Ovary (tissue), 9 donors: Measurements from ENCODE around the gene KAT2B. TPM values are rescaled to one million over a fixed set of nuclear protein-coding genes. Genes with fewer than 3 reads are reported as not detected.

ENCODE experiments used
- DNase-seq, 5 donors: peaks; one replicate each; pipeline ENCODE4 v3.0.0-alpha.2; 2019 to 2020
- H3K27ac ChIP-seq, 2 donors: fragments of 200-600 bp; one replicate each; pipeline versions ENCODE4 v1.5.1 to v1.8.0; 2019 to 2022
- H3K27me3 ChIP-seq: fragments of 200-600 bp; one replicate; pipeline ENCODE4 v1.8.0; 2022
- H3K36me3 ChIP-seq: fragments of 200-600 bp; sonication (generic); one replicate; pipeline ENCODE4 v1.5.1; 2019
- H3K4me1 ChIP-seq: one replicate; pipeline ENCODE4 v1.8.1; 2013; ENCODE audit warnings: mild to moderate bottlenecking, moderate library complexity; ENCODE audit not compliant: insufficient read depth
- H3K4me3 ChIP-seq: fragments of 200-600 bp; sonication (generic); one replicate; pipeline ENCODE4 v1.5.1; 2017
- H3K9me3 ChIP-seq, 2 donors: fragments of 200-600 bp in 1 of 2; sonication (generic) in 1 of 2; one replicate each; pipeline versions ENCODE4 v1.5.1 to v1.8.1; 2013 to 2019; ENCODE audit warnings: mild to moderate bottlenecking in 1 of 2, moderate library complexity in 1 of 2
- CTCF ChIP-seq, 3 donors: fragments of 450-650 bp in 2 of 3; fragments of 200-600 bp in 1 of 3; IDR thresholded peaks; one replicate each; pipeline versions ENCODE4 v1.5.1 to v1.8.0; 2016 to 2022; ENCODE audit warnings: antibody characterized with exemption in 3 of 3, mild to moderate bottlenecking in 1 of 3
- EP300 ChIP-seq: sonication (generic); formaldehyde crosslinking; IDR thresholded peaks from one replicate; pipeline ENCODE4 v1.6.1; 2017; ENCODE audit warnings: antibody characterized with exemption
- POLR2A ChIP-seq: fragments of 450-650 bp; IDR thresholded peaks from one replicate; pipeline ENCODE4 v1.6.1; 2017; ENCODE audit warnings: antibody characterized with exemption, mild to moderate bottlenecking, moderate library complexity
- WGBS, 3 donors: extraction: QIAGEN DNeasy Blood & Tissue Kit in 1 of 3; methylation state at CpG; one replicate each; pipeline versions ENCODE4 v1.1.5 to v1.1.7; 2013 to 2017; 5-methylcytosine and 5-hydroxymethylcytosine counted together
- intact Hi-C, 4 donors: fragments of 100-400 bp; cut with DNase I; formaldehyde crosslinking; loops; one replicate each; pipeline versions ENCODE4 v1.11.0 to v1.15.1; 2022 to 2023
- polyA plus RNA-seq, 2 donors: library from polyadenylated mRNA; stranded (reverse); fragments of 200-250 nt in 1 of 2; fragments of 350-450 nt in 1 of 2; fragmentation: Illumina TruSeq in 1 of 2; extraction: RNeasy Lipid Tissue Mini Kit (QIAGEN cat#74804) in 1 of 2; gene quantifications; one replicate each; pipeline ENCODE4 v1.2.3, GENCODE V29; 2013 to 2014
- total RNA-seq, 7 donors: library from RNA; depleted of rRNA in 2 of 7; stranded (reverse); fragments of >200 nt in 2 of 7; fragmentation: NEBNext Ultra II Directional in 3 of 7; extraction: Animal tissue kit (Norgen Biotek cat#: 25700) in 3 of 7; gene quantifications; one replicate each; pipeline versions ENCODE4 v1.1.0 to v1.2.4, GENCODE V29; 2016 to 2023
- donor health status: DM: no; HTN: no; CAD: no; lungs with moderate emphysema.
- donor health status: DM: no; HTN: no; CAD: no.
- donor health status: Bipolar disorder and iron deficiency.
- donor health status: DM: yes; HTN: yes; CAD: no.
- donor health status: DM: no; HTN: no; CAD: no.
- donor health status: DM: yes; HTN: yes; CAD: no.

Gene KAT2B
- total and polyA plus RNA-seq, 9 donors, result 15.1 to 49.3 (median 33.0) TPM

DNA sequence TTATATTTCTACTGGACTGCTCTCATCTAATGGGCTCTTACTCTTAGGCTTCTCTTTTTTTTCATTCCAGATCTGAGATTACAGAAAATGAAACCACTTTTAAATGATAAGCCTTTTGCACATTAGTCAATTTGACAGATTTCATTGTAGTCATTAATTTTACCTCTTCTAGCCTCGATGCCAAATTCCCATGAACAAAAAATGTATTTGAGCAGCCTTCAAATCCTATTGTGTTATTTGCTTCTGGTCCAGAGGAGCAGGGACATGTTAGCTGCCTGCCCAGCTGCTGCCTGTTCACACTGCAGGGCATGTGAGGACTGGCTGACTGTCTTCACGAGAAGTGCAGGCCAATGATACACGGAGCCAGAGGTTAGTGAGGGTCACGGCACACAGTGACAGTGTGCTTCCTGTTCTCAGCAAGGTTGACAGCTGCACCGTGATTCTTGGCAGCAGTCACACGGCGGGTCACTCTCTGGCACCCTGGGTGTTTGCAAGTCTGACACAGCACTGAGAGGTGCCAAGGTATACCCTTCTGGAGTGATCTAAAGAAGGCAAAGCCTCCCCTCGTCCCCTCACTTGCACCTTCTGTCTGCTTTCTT, 40.8 kb downstream of the KAT2B start:
- peak in 1 of 5 donors; percentile 44 for DNase-seq
- intact Hi-C loops, result no loop called here
- no peak for TF ChIP-seq POLR2A
- no peak for TF ChIP-seq EP300
- no peak for TF ChIP-seq CTCF (IDR thresholded peaks at IDR 0.05)
- no peak overlapping the region for H3K27ac ChIP-seq
- no peaks in the 10 kb centered on the region for H3K27me3 ChIP-seq
- peaks cover 1% of the 10 kb centered on the region for H3K4me1 ChIP-seq
- H3K4me3 ChIP-seq, result no peak overlapping the region
- 45 to 52% (median 45%) methylated on average over 8 of the region's 8 CpGs for WGBS, 3 donors
- H3K9me3 ChIP-seq, result no peaks in the 10 kb centered on the region
- no peaks in the 10 kb centered on the region for H3K36me3 ChIP-seq

GRCh38 chr3:20083253-20083652, 43.0 kb downstream of the KAT2B start:
- no peaks in the 10 kb centered on the region for H3K9me3 ChIP-seq
- H3K36me3 ChIP-seq, result no peaks in the 10 kb centered on the region
- no peaks in the 10 kb centered on the region for H3K27me3 ChIP-seq
- intact Hi-C loops, result no loop called here
- H3K4me1 ChIP-seq, result peaks cover 1% of the 10 kb centered on the region
- DNase-seq, result no peak
- no peak for TF ChIP-seq CTCF (IDR thresholded peaks at IDR 0.05)
- TF ChIP-seq EP300, result no peak
- TF ChIP-seq POLR2A, result no peak
- no peak overlapping the region for H3K27ac ChIP-seq
- no peak overlapping the region for H3K4me3 ChIP-seq

DNA sequence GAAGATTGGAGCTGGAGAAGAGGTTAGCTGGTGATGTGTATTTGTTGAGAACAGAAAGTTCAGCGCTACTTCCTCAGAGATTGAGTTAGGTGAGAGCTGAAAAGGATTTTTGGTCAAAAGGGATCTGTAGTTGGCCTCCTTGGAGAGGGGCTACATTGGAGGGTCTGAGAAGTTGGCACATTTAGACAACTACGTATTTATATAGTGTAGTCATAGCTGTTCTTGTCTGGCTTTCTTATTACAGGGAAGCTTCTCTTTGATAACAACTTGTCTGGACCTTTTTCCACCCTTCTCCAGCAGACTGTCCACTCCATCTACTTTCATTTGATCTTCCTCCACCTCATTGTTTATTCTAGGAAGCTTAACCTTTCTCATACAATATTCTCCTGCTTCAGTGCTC, 43.7 kb downstream of the KAT2B start:
- H3K4me3 ChIP-seq, result no peak overlapping the region
- intact Hi-C loops, result no loop called here

DNA sequence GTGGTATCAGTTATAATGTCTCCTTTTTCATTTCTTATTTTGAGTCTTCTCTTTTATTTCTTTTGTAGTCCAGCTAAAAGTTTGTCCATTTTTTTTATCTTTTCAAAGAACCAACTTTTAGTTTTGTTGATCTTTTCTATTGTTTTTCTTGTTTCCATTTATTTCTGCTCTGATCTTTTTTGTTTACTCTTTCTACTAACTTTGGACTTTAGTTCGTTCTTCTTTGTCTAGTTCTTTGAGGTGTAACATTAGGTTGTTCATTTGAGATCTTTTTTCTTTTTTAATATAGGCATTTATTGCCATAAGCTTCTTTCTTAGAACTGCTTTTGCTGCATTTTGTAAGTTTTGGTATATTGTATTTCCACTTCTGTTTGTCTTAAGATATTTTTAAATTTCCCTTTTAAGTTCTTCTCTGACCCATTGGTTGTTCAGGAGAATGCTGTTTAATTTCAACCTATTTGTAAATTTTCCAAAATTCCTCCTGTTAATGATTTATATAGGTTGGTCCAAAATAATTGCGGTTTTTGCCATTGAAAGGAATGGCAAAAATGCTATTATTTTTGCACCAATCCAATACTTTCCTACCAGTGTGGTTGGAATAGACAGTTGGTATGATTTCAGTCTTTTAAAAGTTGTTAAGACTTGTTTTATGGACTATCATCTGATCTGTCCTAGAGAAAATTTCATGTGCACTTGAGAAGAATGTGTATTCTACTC, 51.2 kb downstream of the KAT2B start:
- Histone ChIP-seq H3K4me1 (no peaks in the 10 kb centered on the region), H3K36me3 (no peaks in the 10 kb centered on the region), H3K4me3 (no peak overlapping the region), H3K27me3 (no peaks in the 10 kb centered on the region), H3K9me3 (no peaks in the 10 kb centered on the region), H3K27ac (no peak overlapping the region)
- DNase-seq, result no peak
- intact Hi-C loops, result no loop called here
- WGBS, 3 donors, result 67 to 86% (median 84%) methylated on average over 2 of the region's 2 CpGs
- no peak for TF ChIP-seq CTCF (IDR thresholded peaks at IDR 0.05)
- no peak for TF ChIP-seq POLR2A
- no peak for TF ChIP-seq EP300

More for the DNA sequence above, 43.7 kb downstream of the KAT2B start:
- Histone ChIP-seq H3K27ac (no peak overlapping the region), H3K9me3 (no peaks in the 10 kb centered on the region), H3K27me3 (no peaks in the 10 kb centered on the region), H3K4me1 (peaks cover 1% of the 10 kb centered on the region), H3K36me3 (no peaks in the 10 kb centered on the region)
- WGBS, 3 donors, result 96 to 99% (median 98%) methylated on average over 2 of the region's 2 CpGs
- TF ChIP-seq EP300 (no peak), CTCF (IDR thresholded peaks at IDR 0.05) (no peak), POLR2A (no peak)
- DNase-seq, result no peak
